OCI-LY1 (cell line): Measurements from ENCODE around the gene RNF6.

Experiments used
- H2AFZ ChIP-seq: fragments of 200-600 bp; sonication (generic), shearing (Covaris generic); 2 replicates; pipeline ENCODE4 v1.6.0; 2014; ENCODE audit warnings: antibody characterized with exemption, mild to moderate bottlenecking, low read length
- H3F3A ChIP-seq: fragments of 200-600 bp; sonication (generic), shearing (Covaris generic); 2 replicates; pipeline ENCODE4 v1.6.0; 2014; ENCODE audit warnings: mild to moderate bottlenecking, antibody characterized with exemption, low read length, moderate library complexity; ENCODE audit not compliant: insufficient read depth
- H3K27ac ChIP-seq: fragments of 200-600 bp; sonication (generic); 2 replicates; pipeline ENCODE4 v1.5.1; 2014; ENCODE audit warnings: low read length, mixed run types, mild to moderate bottlenecking, low read depth; ENCODE audit not compliant: poor library complexity, severe bottlenecking
- H3K27me3 ChIP-seq: fragments of 200-600 bp; sonication (generic); 2 replicates; pipeline ENCODE4 v1.6.0; 2014; ENCODE audit warnings: antibody characterized with exemption, mild to moderate bottlenecking, low read length, moderate library complexity; ENCODE audit not compliant: insufficient read depth
- H3K36me3 ChIP-seq: fragments of 200-600 bp; sonication (generic); 2 replicates; pipeline ENCODE4 v1.6.1; 2014; ENCODE audit warnings: mild to moderate bottlenecking, antibody characterized with exemption, low read length, moderate library complexity, mixed read lengths; ENCODE audit not compliant: insufficient read depth
- H3K4me1 ChIP-seq: fragments of 200-600 bp; sonication (generic); 2 replicates; pipeline ENCODE4 v1.5.1; 2014; ENCODE audit warnings: mild to moderate bottlenecking, low read length, moderate library complexity; ENCODE audit not compliant: insufficient read depth, severe bottlenecking
- H3K4me2 ChIP-seq: fragments of 200-600 bp; sonication (generic), shearing (Covaris generic); 2 replicates; pipeline ENCODE4 v1.6.1; 2014; ENCODE audit warnings: low read length
- H3K4me3 ChIP-seq: fragments of 200-600 bp; sonication (generic); 2 replicates; pipeline ENCODE4 v1.5.1; 2014; ENCODE audit warnings: low read length, low read depth, mild to moderate bottlenecking, mixed read lengths; ENCODE audit not compliant: poor library complexity, severe bottlenecking
- H3K79me2 ChIP-seq: fragments of 200-600 bp; shearing (Covaris generic); 2 replicates; pipeline ENCODE4 v1.6.1; 2016; ENCODE audit warnings: mixed run types, low read length, mixed read lengths; ENCODE audit not compliant: insufficient read depth
- H3K9ac ChIP-seq: fragments of 200-600 bp; sonication (generic), shearing (Covaris generic); 2 replicates; pipeline ENCODE4 v1.6.1; 2014; ENCODE audit warnings: mild to moderate bottlenecking, low read length, mixed read lengths
- H3K9me2 ChIP-seq: fragments of 200-600 bp; sonication (generic), shearing (Covaris generic); 2 replicates; pipeline ENCODE4 v1.6.1; 2014; ENCODE audit warnings: low read depth, mild to moderate bottlenecking, low read length, mixed read lengths
- H3K9me3 ChIP-seq: fragments of 200-600 bp; shearing (Covaris generic); 2 replicates; pipeline ENCODE4 v1.6.1; 2014; ENCODE audit warnings: low read length, mixed read lengths
- H4K20me1 ChIP-seq: fragments of 200-600 bp; sonication (generic), shearing (Covaris generic); 2 replicates; pipeline ENCODE4 v1.6.0; 2016; ENCODE audit warnings: mild to moderate bottlenecking, low read length; ENCODE audit not compliant: insufficient read depth
- CTCF ChIP-seq: fragments of 200-600 bp; sonication (generic), shearing (Covaris generic); IDR thresholded peaks from 2 replicates; pipeline ENCODE4 v1.5.1; 2017; ENCODE audit warnings: mild to moderate bottlenecking, antibody characterized with exemption, low read length, moderate library complexity, mixed read lengths
- EZH2 ChIP-seq: fragments of 200-600 bp; sonication (generic), shearing (Covaris generic); IDR thresholded peaks from 2 replicates; pipeline ENCODE4 v1.8.0; 2017; ENCODE audit warnings: borderline replicate concordance, mixed run types, mild to moderate bottlenecking, antibody characterized with exemption, low read length, moderate library complexity, mixed read lengths

RNF6 gene

DNA sequence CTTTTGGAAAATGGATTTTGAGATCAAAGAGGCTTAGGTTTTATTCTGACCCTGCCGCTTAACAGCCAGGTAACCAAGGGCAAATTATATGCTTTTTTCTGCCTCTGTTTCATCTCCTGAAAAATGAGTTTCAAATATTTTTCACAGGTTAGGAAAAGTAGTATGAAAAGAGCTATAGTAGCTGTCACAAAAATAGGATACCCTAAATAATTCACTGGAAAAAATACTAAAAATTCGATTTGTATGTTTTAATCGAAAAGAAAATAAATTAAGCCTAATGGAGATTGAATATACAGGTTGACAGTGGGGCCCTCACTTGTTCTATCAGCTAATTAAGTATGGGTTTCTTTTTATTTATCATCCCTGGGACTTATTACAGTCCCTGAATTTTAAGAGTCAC, 58.3 kb downstream of the RNF6 start:
- Histone ChIP-seq H3K36me3 (no peaks in the 10 kb centered on the region), H3K9me2 (no peaks in the 10 kb centered on the region), H3K9ac (no peak overlapping the region), H3K4me1 (no peaks in the 10 kb centered on the region), H3K27me3 (no peaks in the 10 kb centered on the region; the same call in 1 of the 2 replicates), H3K79me2 (no peaks in the 10 kb centered on the region), H3K9me3 (no peaks in the 10 kb centered on the region), H2AFZ (no peak overlapping the region), H3K4me2 (no peak overlapping the region), H3K4me3 (no peak overlapping the region), H3F3A (no peaks in the 10 kb centered on the region), H3K27ac (no peak overlapping the region), H4K20me1 (no peaks in the 10 kb centered on the region)
- no peak for TF ChIP-seq CTCF
- TF ChIP-seq EZH2, result no peak
